Glomerular endothelial cell (primary cell): ENCODE results near the gene BPIFB2. TPM values are rescaled to one million over a fixed set of nuclear protein-coding genes. Genes with fewer than 3 reads are reported as not detected.

Experiments
- DNase-seq: peaks from one replicate; pipeline ENCODE4 v3.0.0-alpha.2; 2011; ENCODE audit warnings: low read depth, low spot score; ENCODE audit errors: extremely low read depth
- total RNA-seq: library from RNA; depleted of rRNA; stranded (reverse); fragments of >200 nt; gene quantifications from 2 replicates; pipeline ENCODE4 v1.2.3, GENCODE V29; 2015

BPIFB2 gene
- total RNA-seq, 1 donor from 2014 or later = not detected

GRCh38 chr20:33065785-33066184, 58.3 kb downstream of the BPIFB2 start:
- no peak for DNase-seq

- no peak for DNase-seq
Observed at GRCh38 chr20:33067806-33068205, 60.3 kb downstream of the BPIFB2 start.

- DNase-seq = no peak
Observed at GRCh38 chr20:33068251-33068939, 60.9 kb downstream of the BPIFB2 start.

- DNase-seq = no peak
Observed at GRCh38 chr20:33069673-33070072, 62.2 kb downstream of the BPIFB2 start.

- DNase-seq = no peak
Observed at GRCh38 chr20:33070111-33071053, 62.9 kb downstream of the BPIFB2 start.

- DNase-seq = no peak
Observed at GRCh38 chr20:33071198-33071597, 63.7 kb downstream of the BPIFB2 start.

- DNase-seq = no peak
Observed at GRCh38 chr20:33072362-33072761, 64.9 kb downstream of the BPIFB2 start.

GRCh38 chr20:33072813-33073212, 65.3 kb downstream of the BPIFB2 start:
- no peak for DNase-seq

Other genes with a start within 250 kb of the BPIFB2 start
- gene DNMT3B, start 245.3 kb upstream of the BPIFB2 start, total RNA-seq = 2.8 and 5.8 TPM in 2 replicates
- 96.8 and 108 TPM in 2 replicates for gene MAPRE1, start 187.8 kb upstream of the BPIFB2 start, total RNA-seq
- gene EFCAB8, start 148.8 kb upstream of the BPIFB2 start, total RNA-seq = 0.05 TPM in 1 of 2 replicates, not detected in the other
- gene SUN5, start 3.3 kb upstream of the BPIFB2 start, total RNA-seq = not detected in 2 replicates
- not detected in 2 replicates for gene BPIFB6, start 23.9 kb downstream of the BPIFB2 start, total RNA-seq
- not detected in 2 replicates for gene BPIFB3, start 46.2 kb downstream of the BPIFB2 start, total RNA-seq
- gene BPIFB4, start 71.9 kb downstream of the BPIFB2 start, total RNA-seq = not detected in 2 replicates
- gene BPIFA2, start 160.5 kb downstream of the BPIFB2 start, total RNA-seq = not detected in 2 replicates
- gene BPIFA3, start 209.6 kb downstream of the BPIFB2 start, total RNA-seq = not detected in 2 replicates
- not detected in 2 replicates for gene BPIFA1, start 228.3 kb downstream of the BPIFB2 start, total RNA-seq